Caco-2 (cell line): ENCODE results near the gene C10orf143. TPM values are rescaled to one million over a fixed set of nuclear protein-coding genes. Genes with fewer than 3 reads are reported as not detected.
"Not testable (repeated sequence)": the region's sequence is repeated elsewhere in the genome, so short reads cannot be mapped to it uniquely, and the experiment has no call there.

Source experiments
- BruUV-seq: library from RNA; stranded (reverse); fragments of 400-500 nt; replicated peaks from 2 replicates; lab custom pipeline; 2021; lab: Mats Ljungman, UMichigan
- CTCF ChIA-PET: fragments of 300-600 bp; sonication (Branson Sonifier 250); formaldehyde crosslinking; loops from one replicate; lab custom pipeline; 2022; ENCODE audit warnings: antibody characterized with exemption; lab: Charles Lee
- POLR2A ChIA-PET: fragments of 300-600 bp; sonication (Branson Sonifier 250); formaldehyde crosslinking; loops from one replicate; lab custom pipeline; 2022; ENCODE audit warnings: antibody characterized with exemption; lab: Charles Lee
- DNase-seq, 2 experiments: peaks; one replicate each; pipeline versions ENCODE4 v3.0.0 to v3.0.0-alpha.2; 2020 to 2022
- H3K27me3 ChIP-seq: replicated peaks from 2 replicates; pipeline ENCODE4 v1.6.0; 2011; ENCODE audit warnings: low read length; ENCODE audit not compliant: control insufficient read depth, insufficient read depth
- H3K36me3 ChIP-seq: 2 replicates; pipeline ENCODE4 v1.5.1; 2011; ENCODE audit warnings: low read length; ENCODE audit not compliant: control insufficient read depth, insufficient read depth
- H3K4me1 ChIP-seq: fragments of 250-450 bp; sonication (Bioruptor Pico); 2 replicates; pipeline ENCODE4 v1.5.1; 2020; ENCODE audit warnings: mild to moderate bottlenecking
- H3K4me3 ChIP-seq: 2 replicates; pipeline ENCODE4 v1.5.1; 2011; ENCODE audit warnings: low read depth, mild to moderate bottlenecking, control low read depth, low read length
- H3K9me3 ChIP-seq: fragments of 250-450 bp; sonication (Bioruptor Pico); 2 replicates; pipeline ENCODE4 v1.5.1; 2020; ENCODE audit warnings: mild to moderate bottlenecking, moderate library complexity
- H3K27ac Mint-ChIP-seq: one replicate; pipeline ENCODE4 v1.8.0; 2022; ENCODE audit warnings: mixed read lengths; ENCODE audit not compliant: unreplicated experiment
- H3K27me3 Mint-ChIP-seq: one replicate; pipeline ENCODE4 v1.8.0; 2022; ENCODE audit warnings: mixed read lengths; ENCODE audit not compliant: insufficient read depth, unreplicated experiment
- H3K36me3 Mint-ChIP-seq: one replicate; pipeline ENCODE4 v1.8.0; 2022; ENCODE audit warnings: mild to moderate bottlenecking, mixed read lengths; ENCODE audit not compliant: insufficient read depth, unreplicated experiment
- H3K4me1 Mint-ChIP-seq: one replicate; pipeline ENCODE4 v1.8.0; 2022; ENCODE audit warnings: low read depth, mixed read lengths; ENCODE audit not compliant: unreplicated experiment
- H3K4me3 Mint-ChIP-seq: one replicate; pipeline ENCODE4 v1.8.0; 2022; ENCODE audit warnings: mild to moderate bottlenecking, moderate library complexity, mixed read lengths; ENCODE audit not compliant: unreplicated experiment
- H3K9me3 Mint-ChIP-seq: one replicate; pipeline ENCODE4 v1.8.0; 2022; ENCODE audit warnings: mixed read lengths; ENCODE audit not compliant: unreplicated experiment
- intact Hi-C: fragments of 100-400 bp; cut with micrococcal nuclease; formaldehyde crosslinking; loops from one replicate; pipeline ENCODE4 v1.10.0; 2022; ENCODE audit not compliant: unreplicated experiment
- total RNA-seq: library from RNA; stranded (reverse); gene quantifications from 2 replicates; pipeline ENCODE4 v1.2.3, GENCODE V29; 2022
- TF ChIP-seq, protein P1 (sequence below), 2 experiments: fragments of 200-600 bp in 1 of 2; IDR thresholded peaks; 1 replicate in 1 of 2; 2 replicates in 1 of 2; pipeline versions ENCODE4 v1.5.1 to v1.8.0; 2011 to 2022; ENCODE audit warnings: antibody characterized with exemption in 1 of 2, control low read depth in 1 of 2, inconsistent platforms in 1 of 2, low read depth in 1 of 2, low read length in 1 of 2, mild to moderate bottlenecking in 1 of 2, moderate library complexity in 1 of 2; ENCODE audit not compliant: insufficient read depth in 1 of 2, severe bottlenecking in 1 of 2, unreplicated experiment in 1 of 2

Gene C10orf143
- total RNA-seq, 1 experiment from 2014 or later, result 0.54 TPM

DNA sequence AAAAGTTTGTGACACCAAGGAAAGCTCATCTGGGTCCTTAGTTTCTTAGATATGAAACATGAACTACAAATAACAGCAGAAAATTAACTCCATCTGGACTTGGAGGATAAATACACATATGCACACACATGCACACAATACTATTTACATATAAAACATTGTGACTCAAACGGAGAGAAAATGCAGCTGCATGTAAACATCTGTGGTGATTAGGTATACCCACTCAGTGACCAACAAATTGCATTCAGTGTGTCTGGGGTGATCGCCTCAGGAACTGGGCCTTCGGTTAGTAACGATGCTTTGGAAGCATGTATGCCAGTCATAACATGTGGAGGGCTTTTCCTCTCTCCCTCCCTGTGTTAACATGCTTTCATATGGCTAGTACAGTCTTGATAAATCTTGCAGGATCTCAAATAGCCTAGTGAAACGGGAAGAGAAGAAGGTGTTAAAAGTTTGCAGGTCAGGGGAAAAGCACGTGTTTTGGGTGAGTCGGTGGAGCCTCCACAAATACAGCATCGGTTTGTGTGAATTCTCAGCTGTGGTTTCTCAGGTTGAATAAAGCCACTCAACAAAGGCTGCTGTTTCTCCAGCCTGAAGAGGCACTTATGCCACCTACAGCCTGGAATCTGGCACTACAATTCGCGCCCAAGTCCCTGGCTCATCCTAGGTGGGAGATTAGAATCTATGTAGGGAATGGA lies 16.9 kb upstream of the C10orf143 start:
- Histone ChIP-seq H3K4me3 (no peak overlapping the region), H3K4me1 (no peaks in the 10 kb centered on the region), H3K27me3 (no peaks in the 10 kb centered on the region), H3K36me3 (no peaks in the 10 kb centered on the region), H3K9me3 (no peaks in the 10 kb centered on the region)
- H3K36me3 Mint-ChIP-seq, result no peaks in the 10 kb centered on the region
- H3K9me3 Mint-ChIP-seq, result no peaks in the 10 kb centered on the region
- peaks cover 7% of the 10 kb centered on the region for H3K4me1 Mint-ChIP-seq
- peak; percentile 67 to 75 for DNase-seq
- CTCF ChIA-PET, result interaction anchor here (0.7 to 1.4 kb wide), 4 partner anchors 9 to 88 kb away, joined by 4 to 17 read pairs (median 8); partner anchors contain the start of genes C10orf143 and GLRX3
- POLR2A ChIA-PET, result interaction anchor here (1.0 to 1.7 kb wide), 2 partner anchors 9 to 17 kb away, joined by 5 to 15 read pairs; partner anchors contain the start of genes C10orf143 and GLRX3
- no TSS peak for BruUV-seq
- no peak overlapping the region for H3K27ac Mint-ChIP-seq
- H3K27me3 Mint-ChIP-seq, result no peaks in the 10 kb centered on the region
- TF ChIP-seq, protein P1, sequence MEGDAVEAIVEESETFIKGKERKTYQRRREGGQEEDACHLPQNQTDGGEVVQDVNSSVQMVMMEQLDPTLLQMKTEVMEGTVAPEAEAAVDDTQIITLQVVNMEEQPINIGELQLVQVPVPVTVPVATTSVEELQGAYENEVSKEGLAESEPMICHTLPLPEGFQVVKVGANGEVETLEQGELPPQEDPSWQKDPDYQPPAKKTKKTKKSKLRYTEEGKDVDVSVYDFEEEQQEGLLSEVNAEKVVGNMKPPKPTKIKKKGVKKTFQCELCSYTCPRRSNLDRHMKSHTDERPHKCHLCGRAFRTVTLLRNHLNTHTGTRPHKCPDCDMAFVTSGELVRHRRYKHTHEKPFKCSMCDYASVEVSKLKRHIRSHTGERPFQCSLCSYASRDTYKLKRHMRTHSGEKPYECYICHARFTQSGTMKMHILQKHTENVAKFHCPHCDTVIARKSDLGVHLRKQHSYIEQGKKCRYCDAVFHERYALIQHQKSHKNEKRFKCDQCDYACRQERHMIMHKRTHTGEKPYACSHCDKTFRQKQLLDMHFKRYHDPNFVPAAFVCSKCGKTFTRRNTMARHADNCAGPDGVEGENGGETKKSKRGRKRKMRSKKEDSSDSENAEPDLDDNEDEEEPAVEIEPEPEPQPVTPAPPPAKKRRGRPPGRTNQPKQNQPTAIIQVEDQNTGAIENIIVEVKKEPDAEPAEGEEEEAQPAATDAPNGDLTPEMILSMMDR (IDR thresholded peaks at IDR 0.05; ENCODE audit: insufficient read depth in 1 of 2, low read depth in 1 of 2, low read length in 1 of 2, severe bottlenecking in 1 of 2, unreplicated experiment in 1 of 2), result peak; percentile 82 to 91
- intact Hi-C loops, result loop anchor here (1.0 kb wide), 1 partner anchor 16 kb away; no protein-coding TSS in a partner anchor
- peak overlapping the region; percentile 55 for H3K4me3 Mint-ChIP-seq

DNA sequence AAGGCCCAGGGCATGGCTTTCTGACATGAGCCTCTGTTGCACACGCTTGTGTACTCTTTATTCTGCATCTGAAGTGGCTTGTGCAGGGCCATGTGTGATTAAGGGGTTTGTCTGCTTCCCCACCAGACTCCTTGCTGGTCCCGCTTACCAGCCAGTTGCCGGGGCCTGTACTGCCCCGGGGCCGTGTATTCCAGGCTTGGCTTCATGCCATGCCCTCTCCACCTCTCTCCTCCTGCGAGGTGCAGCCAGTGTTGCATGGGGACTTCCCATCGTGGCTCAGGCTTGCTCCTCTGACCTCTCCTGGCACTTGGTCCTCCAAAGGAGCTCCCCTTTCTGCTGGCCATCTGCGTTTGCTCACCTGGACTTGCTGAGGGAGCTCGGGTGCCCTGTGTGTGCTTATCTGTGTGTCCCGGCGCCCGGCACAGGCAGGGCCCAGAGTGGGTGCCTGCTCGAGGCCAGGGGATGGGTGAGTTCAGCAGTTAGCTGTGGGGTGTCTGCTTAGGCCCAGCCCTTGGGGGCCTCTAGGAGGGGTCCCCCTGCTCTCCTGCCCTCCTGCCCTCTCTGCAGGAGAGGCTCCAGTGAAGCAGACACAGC lies 11.0 kb upstream of the C10orf143 start:
- POLR2A ChIA-PET, result no interaction called here
- Mint-ChIP-seq H3K36me3 (no peaks in the 10 kb centered on the region), H3K27ac (no peak overlapping the region), H3K4me1 (no peaks in the 10 kb centered on the region), H3K27me3 (peaks cover 3% of the 10 kb centered on the region), H3K9me3 (peaks cover 11% of the 10 kb centered on the region), H3K4me3 (no peak overlapping the region)
- no peaks in the 10 kb centered on the region for H3K4me1 ChIP-seq
- intact Hi-C loops, result no loop called here
- DNase-seq, result no peak
- CTCF ChIA-PET, result no interaction called here
- no peaks in the 10 kb centered on the region for H3K27me3 ChIP-seq
- no peak overlapping the region for H3K4me3 ChIP-seq
- H3K9me3 ChIP-seq, result peaks cover 16% of the 10 kb centered on the region
- no TSS peak for BruUV-seq
- TF ChIP-seq, protein P1 (IDR thresholded peaks at IDR 0.05; ENCODE audit: insufficient read depth in 1 of 2, low read depth in 1 of 2, low read length in 1 of 2, severe bottlenecking in 1 of 2, unreplicated experiment in 1 of 2), result no peak
- no peaks in the 10 kb centered on the region for H3K36me3 ChIP-seq

DNA sequence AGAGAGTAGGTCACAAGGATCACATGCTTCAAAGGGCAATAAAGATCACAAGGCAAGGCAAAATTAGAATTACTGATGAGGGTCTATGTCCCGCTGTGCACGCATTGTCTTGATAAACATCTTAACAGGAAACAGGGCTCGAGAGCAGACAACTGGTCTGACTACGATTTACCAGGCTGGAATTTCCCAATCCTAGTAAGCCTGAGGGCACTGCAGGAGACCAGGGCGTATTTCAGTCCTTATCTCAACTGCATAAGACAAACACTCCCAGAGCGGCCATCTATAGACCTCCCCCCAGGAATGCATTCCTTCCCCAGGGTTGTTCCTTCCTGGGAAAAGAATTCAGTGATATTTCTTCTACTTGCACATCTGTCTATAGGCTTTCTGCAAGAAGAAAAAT lies 6.9 kb upstream of the C10orf143 start:
- H3K27me3 Mint-ChIP-seq, POLR2A ChIA-PET: not testable (repeated sequence)

DNA sequence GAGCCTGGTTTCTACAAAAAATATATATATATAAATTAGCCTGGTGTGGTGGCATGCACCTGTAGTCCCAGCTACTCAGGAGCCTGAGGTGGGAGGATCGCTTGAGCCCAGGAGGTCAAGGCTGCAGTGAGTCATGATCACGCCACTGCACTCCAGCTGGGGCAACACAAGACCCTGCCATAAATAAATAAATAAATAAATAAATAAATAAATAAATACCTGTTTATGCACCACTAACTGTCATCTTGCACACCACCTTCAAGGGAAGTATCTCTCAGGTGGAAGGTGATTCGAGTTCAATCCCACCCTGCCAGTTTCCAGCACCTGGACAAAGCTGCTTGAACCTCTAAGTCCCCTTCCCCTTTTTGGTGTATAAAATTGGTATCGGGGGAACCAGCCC lies 6.3 kb upstream of the C10orf143 start:
- intact Hi-C loops, H3K27me3 Mint-ChIP-seq, H3K4me1 Mint-ChIP-seq: not testable (repeated sequence)

More for the DNA sequence above, 6.9 kb upstream of the C10orf143 start:
- CTCF ChIA-PET, H3K4me3 ChIP-seq, H3K4me3 Mint-ChIP-seq, H3K36me3 ChIP-seq, H3K4me1 ChIP-seq, H3K36me3 Mint-ChIP-seq, intact Hi-C loops, H3K4me1 Mint-ChIP-seq, H3K27me3 ChIP-seq, H3K27ac Mint-ChIP-seq, BruUV-seq: not testable (repeated sequence)
- DNase-seq, result peak in 1 of 2 experiments; percentile 39
- peaks cover 16% of the 10 kb centered on the region for H3K9me3 ChIP-seq
- H3K9me3 Mint-ChIP-seq, result peaks cover 19% of the 10 kb centered on the region

More for the DNA sequence above, 6.3 kb upstream of the C10orf143 start:
- H3K27me3 ChIP-seq, H3K4me3 Mint-ChIP-seq, BruUV-seq, H3K36me3 ChIP-seq, H3K4me1 ChIP-seq, DNase-seq, H3K4me3 ChIP-seq, CTCF ChIA-PET, H3K27ac Mint-ChIP-seq, H3K36me3 Mint-ChIP-seq, POLR2A ChIA-PET: not testable (repeated sequence)
- H3K9me3 ChIP-seq, result peaks cover 19% of the 10 kb centered on the region
- H3K9me3 Mint-ChIP-seq, result peaks cover 19% of the 10 kb centered on the region
